ENCODE data around the gene HHATL. TPM values are rescaled to one million over a fixed set of nuclear protein-coding genes. Genes with fewer than 3 reads are reported as not detected.

The HHATL gene
- total and polyA plus RNA-seq, 10 of the 15 experiments (the other 5 are each of a cell fraction or from before 2014, with no cell fraction given) = not detected

- no peaks in the 10 kb centered on the region; the same call in 2 of the 3 replicates for H3K9me3 ChIP-seq (replicated peaks; ENCODE audit: control insufficient read depth, insufficient read depth, low read length)
- DNase-seq (ENCODE audit: low read depth, low spot score) = no peak
- no peaks in the 10 kb centered on the region for H3K27me3 ChIP-seq (replicated peaks in 1 of 2; ENCODE audit: control insufficient read depth in 2 of 2, insufficient read depth in 2 of 2, low read length in 1 of 2)
- no peak for FAIRE-seq
- H4K20me1 ChIP-seq (ENCODE audit: control insufficient read depth, insufficient read depth) = no peaks in the 10 kb centered on the region
- H3K4me1 ChIP-seq (ENCODE audit: control insufficient read depth, insufficient read depth, low read length) = peaks cover 7% of the 10 kb centered on the region
- H3K9ac ChIP-seq (ENCODE audit: control insufficient read depth, insufficient read depth, low read length) = no peak overlapping the region
- POLR2A ChIA-PET = no interaction called here
- RAD21 ChIA-PET (ENCODE audit: unreplicated experiment) = no interaction called here
- no peaks in the 10 kb centered on the region for H3K79me2 ChIP-seq (ENCODE audit: control insufficient read depth, insufficient read depth, low read length)
- H3K4me3 ChIP-seq = no peak overlapping the region
- TF ChIP-seq YBX1 (IDR thresholded peaks at IDR 0.05) = no peak
- no peak for TF ChIP-seq POLR2A (IDR thresholded peaks at IDR 0.05; ENCODE audit: low read depth, low read length)
- no peak for TF ChIP-seq MTA2 (IDR thresholded peaks at IDR 0.05; ENCODE audit: low read depth)
- no peak for TF ChIP-seq KAT2A (conservative IDR thresholded peaks at IDR 0.05; ENCODE audit: control insufficient read depth, low read depth, low read length)
- no peak for TF ChIP-seq STAT3 (IDR thresholded peaks at IDR 0.05; ENCODE audit: low read depth, low read length)
- TF ChIP-seq HCFC1 (IDR thresholded peaks at IDR 0.05; ENCODE audit: low read length) = no peak
- no peak for TF ChIP-seq IRF3 (IDR thresholded peaks at IDR 0.05)
- no peak for TF ChIP-seq MYC (IDR thresholded peaks at IDR 0.05; ENCODE audit: insufficient read depth, insufficient read length, insufficient replicate concordance, low read length, severe bottlenecking)
- TF ChIP-seq SP1 (IDR thresholded peaks at IDR 0.05; ENCODE audit: low read depth, low read length) = no peak
- TF ChIP-seq BHLHE40 (IDR thresholded peaks at IDR 0.05; ENCODE audit: borderline replicate concordance in 1 of 2, low read depth in 2 of 2, low read length in 1 of 2) = no peak
- no peak for TF ChIP-seq PBX3 (IDR thresholded peaks at IDR 0.05; ENCODE audit: insufficient replicate concordance, low read depth, low read length)
- no peak for TF ChIP-seq TCF12 (IDR thresholded peaks at IDR 0.05; ENCODE audit: low read depth, low read length)
- TF ChIP-seq KLF5 (IDR thresholded peaks at IDR 0.05; ENCODE audit: partially characterized antibody) = no peak
- no peak for TF ChIP-seq ZNF24 (IDR thresholded peaks at IDR 0.05)
- no peak for TF ChIP-seq MAX (IDR thresholded peaks at IDR 0.05; ENCODE audit: low read depth, low read length)
- H2AFZ ChIP-seq (ENCODE audit: control insufficient read depth, low read depth, low read length) = no peak overlapping the region
- no peaks in the 10 kb centered on the region; a peak in 1 of 4 replicates for H3K36me3 ChIP-seq (ENCODE audit: control insufficient read depth in 2 of 2, insufficient read depth in 2 of 2, low read length in 1 of 2)
- WGBS (ENCODE audit: insufficient coverage, insufficient replicate concordance, low lambda C conversion rate, missing lambda C conversion rate) = 53% methylated on average over 15 of the region's 15 CpGs
- in situ Hi-C loops (cut with MboI) = no loop called here
- ATAC-seq = no peak
- BruUV-seq (replicated peaks) = no TSS peak
- SMC1A ChIA-PET (ENCODE audit: uncharacterized antibody, unreplicated experiment) = no interaction called here
- CTCF ChIA-PET = no interaction called here
- no peak overlapping the region for H3K4me2 ChIP-seq (ENCODE audit: control insufficient read depth, insufficient read depth)
- intact Hi-C loops (cut with micrococcal nuclease; ENCODE audit: unreplicated experiment) = no loop called here
- no peak overlapping the region for H3K27ac ChIP-seq (ENCODE audit: control insufficient read depth, insufficient read depth)
Observed at GRCh38 chr3:42665050-42665878, 37.3 kb downstream of the HHATL start.
